NCI-H2171 treated with DMSO at 0.1 percent for 48 hours (cell line): ENCODE data around the gene METTL14.
"Not testable (repeated sequence)": the region's sequence is repeated elsewhere in the genome, so short reads cannot be mapped to it uniquely, and the experiment has no call there.

ENCODE experiments used
- DNase-seq: peaks from one replicate; lab custom pipeline; 2025; lab: John Stamatoyannopoulos, UW

METTL14 gene

GRCh38 chr4:118684873-118685811 lies at the start of gene METTL14:
METTL14 (plus strand) TSS chr4:118685392; CDS start chr4:118685535, 143 bp downstream.
- peak; percentile 83 for DNase-seq

- DNase-seq = not testable (repeated sequence)
These were observed 49.1 kb upstream of the METTL14 start for GRCh38 chr4:118636126-118636525.

GRCh38 chr4:118664665-118665064 lies 20.5 kb upstream of the METTL14 start:
- DNase-seq = not testable (repeated sequence)

GRCh38 chr4:118669220-118669619 lies 16.0 kb upstream of the METTL14 start:
- DNase-seq = not testable (repeated sequence)

- DNase-seq = not testable (repeated sequence)
These were observed 14.2 kb upstream of the METTL14 start for GRCh38 chr4:118670968-118671367.

GRCh38 chr4:118676128-118676527 lies 9.1 kb upstream of the METTL14 start:
- no peak for DNase-seq

GRCh38 chr4:118680808-118681207 lies 4.4 kb upstream of the METTL14 start:
- DNase-seq = no peak

- no peak for DNase-seq
These were observed 2.3 kb upstream of the METTL14 start for GRCh38 chr4:118682928-118683327.

GRCh38 chr4:118683513-118683912 lies 1.7 kb upstream of the METTL14 start:
- no peak for DNase-seq

- no peak for DNase-seq
These were observed 17.9 kb downstream of the METTL14 start for GRCh38 chr4:118703118-118703517.

- DNase-seq = no peak
These were observed 25.9 kb downstream of the METTL14 start for GRCh38 chr4:118711052-118711451.

- no peak for DNase-seq
These were observed 27.7 kb downstream of the METTL14 start for GRCh38 chr4:118712872-118713271.

GRCh38 chr4:118714682-118715081 lies 29.5 kb downstream of the METTL14 start:
- DNase-seq = no peak

- no peak for DNase-seq
These were observed 31.1 kb downstream of the METTL14 start for GRCh38 chr4:118716304-118716703.

- DNase-seq = no peak
These were observed 33.4 kb downstream of the METTL14 start for GRCh38 chr4:118718511-118719170.

- no peak for DNase-seq
These were observed 36.6 kb downstream of the METTL14 start for GRCh38 chr4:118721752-118722151.

- DNase-seq = no peak
These were observed 38.2 kb downstream of the METTL14 start for GRCh38 chr4:118723369-118723768.

- no peak for DNase-seq
These were observed 42.2 kb downstream of the METTL14 start for GRCh38 chr4:118727360-118727759.

- no peak for DNase-seq
These were observed 44.4 kb downstream of the METTL14 start for GRCh38 chr4:118729287-118730286.

GRCh38 chr4:118730683-118731082 lies 45.5 kb downstream of the METTL14 start:
- DNase-seq = no peak

GRCh38 chr4:118732591-118733330 lies 47.6 kb downstream of the METTL14 start:
- DNase-seq = no peak
